22Rv1 (cell line): ENCODE measurements around the gene KHDC1.
"Not testable (repeated sequence)": the region's sequence is repeated elsewhere in the genome, so short reads cannot be mapped to it uniquely, and the experiment has no call there.

Source experiments
- ZFX ChIP-seq: fragments of 450-650 bp; IDR thresholded peaks from 2 replicates; pipeline ENCODE4 v1.6.1; 2017; ENCODE audit warnings: antibody characterized with exemption, borderline replicate concordance
- TF ChIP-seq, protein P1 (sequence below): fragments of 450-650 bp; IDR thresholded peaks from 2 replicates; pipeline ENCODE4 v1.5.1; 2017; ENCODE audit warnings: mild to moderate bottlenecking

DNA sequence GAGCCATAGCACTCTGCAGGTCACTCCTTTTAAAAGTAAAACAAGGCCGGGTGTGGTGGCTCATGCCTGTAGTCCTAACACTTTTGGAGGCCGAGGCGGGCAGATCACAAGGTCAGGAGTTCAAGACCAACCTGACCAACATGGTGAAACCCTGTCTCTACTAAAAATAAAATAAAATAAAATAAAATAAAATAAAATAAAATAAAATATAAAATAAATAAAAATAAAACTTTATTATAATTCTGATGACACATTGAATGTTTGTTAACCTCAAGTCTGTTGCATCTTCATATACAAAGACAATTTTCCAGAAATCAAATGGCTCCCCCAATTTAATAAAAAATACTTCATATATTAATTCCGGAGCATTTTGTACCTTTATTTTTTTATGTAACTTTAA lies 69.7 kb downstream of the KHDC1 start:
- TF ChIP-seq, protein P1, sequence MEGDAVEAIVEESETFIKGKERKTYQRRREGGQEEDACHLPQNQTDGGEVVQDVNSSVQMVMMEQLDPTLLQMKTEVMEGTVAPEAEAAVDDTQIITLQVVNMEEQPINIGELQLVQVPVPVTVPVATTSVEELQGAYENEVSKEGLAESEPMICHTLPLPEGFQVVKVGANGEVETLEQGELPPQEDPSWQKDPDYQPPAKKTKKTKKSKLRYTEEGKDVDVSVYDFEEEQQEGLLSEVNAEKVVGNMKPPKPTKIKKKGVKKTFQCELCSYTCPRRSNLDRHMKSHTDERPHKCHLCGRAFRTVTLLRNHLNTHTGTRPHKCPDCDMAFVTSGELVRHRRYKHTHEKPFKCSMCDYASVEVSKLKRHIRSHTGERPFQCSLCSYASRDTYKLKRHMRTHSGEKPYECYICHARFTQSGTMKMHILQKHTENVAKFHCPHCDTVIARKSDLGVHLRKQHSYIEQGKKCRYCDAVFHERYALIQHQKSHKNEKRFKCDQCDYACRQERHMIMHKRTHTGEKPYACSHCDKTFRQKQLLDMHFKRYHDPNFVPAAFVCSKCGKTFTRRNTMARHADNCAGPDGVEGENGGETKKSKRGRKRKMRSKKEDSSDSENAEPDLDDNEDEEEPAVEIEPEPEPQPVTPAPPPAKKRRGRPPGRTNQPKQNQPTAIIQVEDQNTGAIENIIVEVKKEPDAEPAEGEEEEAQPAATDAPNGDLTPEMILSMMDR, result not testable (repeated sequence)
- not testable (repeated sequence) for TF ChIP-seq ZFX
